H4 (cell line): ENCODE results near the gene MRPL10. TPM values are rescaled to one million over a fixed set of nuclear protein-coding genes. Genes with fewer than 3 reads are reported as not detected.

ENCODE experiments used
- DNase-seq: peaks from one replicate; pipeline ENCODE4 v3.0.0-alpha.2; 2015; ENCODE audit warnings: low spot score
- total RNA-seq: library from RNA; depleted of rRNA; stranded (reverse); fragments of >200 nt; shearing (Covaris generic); gene quantifications from 2 replicates; pipeline ENCODE4 v1.2.3, GENCODE V29; 2014

Gene MRPL10
- total RNA-seq, 1 experiment from 2014 or later = 69.1 TPM

- no peak for DNase-seq
Observed at GRCh38 chr17:47840001-47840741, 8.8 kb upstream of the MRPL10 start.

- no peak for DNase-seq
Observed at GRCh38 chr17:47839071-47839470, 7.7 kb upstream of the MRPL10 start.

GRCh38 chr17:47838636-47839035 lies 7.3 kb upstream of the MRPL10 start:
- DNase-seq = no peak

- peak; percentile 55 for DNase-seq
Observed at GRCh38 chr17:47837401-47838039, 6.2 kb upstream of the MRPL10 start.

GRCh38 chr17:47836601-47837000 lies 5.3 kb upstream of the MRPL10 start:
- no peak for DNase-seq

GRCh38 chr17:47834756-47835155 lies 3.4 kb upstream of the MRPL10 start:
- DNase-seq = no peak

- DNase-seq = no peak
Observed at GRCh38 chr17:47831934-47832327, 590 bp upstream of the MRPL10 start.

- no peak for DNase-seq
Observed at GRCh38 chr17:47830396-47831002, 842 bp downstream of the MRPL10 start.

GRCh38 chr17:47829870-47830269 lies 1.5 kb downstream of the MRPL10 start:
- DNase-seq = no peak

GRCh38 chr17:47823519-47823918 lies 7.8 kb downstream of the MRPL10 start:
- no peak for DNase-seq

- DNase-seq = no peak
Observed at GRCh38 chr17:47822785-47823184, 8.6 kb downstream of the MRPL10 start.

- DNase-seq = peak; percentile 90
Observed at GRCh38 chr17:47821424-47822391, 9.6 kb downstream of the MRPL10 start, which contains the start of gene OSBPL7. OSBPL7 (minus strand) TSS chr17:47821794; CDS start chr17:47820278, 1,516 bp downstream.

- DNase-seq = no peak
Observed at GRCh38 chr17:47821031-47821423, 10.3 kb downstream of the MRPL10 start.

- no peak for DNase-seq
Observed at GRCh38 chr17:47820033-47820789, 11.1 kb downstream of the MRPL10 start.

- no peak for DNase-seq
Observed at GRCh38 chr17:47819475-47819874, 11.9 kb downstream of the MRPL10 start.

GRCh38 chr17:47818002-47818695 lies 13.2 kb downstream of the MRPL10 start:
- no peak for DNase-seq

GRCh38 chr17:47816947-47817346 lies 14.4 kb downstream of the MRPL10 start:
- DNase-seq = no peak

GRCh38 chr17:47816111-47816735 lies 15.1 kb downstream of the MRPL10 start:
- DNase-seq = no peak

GRCh38 chr17:47815106-47815918 lies 16.0 kb downstream of the MRPL10 start:
- DNase-seq = no peak
